GM18873 (cell line): ENCODE data around the gene IFNA17.
"Not testable (repeated sequence)": the region's sequence is repeated elsewhere in the genome, so short reads cannot be mapped to it uniquely, and the experiment has no call there.

Experiments
- ATAC-seq: cut with Tn5 transposase; IDR thresholded peaks from one replicate; pipeline ENCODE4 v1.9.1; 2021; ENCODE audit warnings: mild to moderate bottlenecking, moderate library complexity, moderate number of reproducible peaks; ENCODE audit not compliant: unreplicated experiment, low FRiP score

The IFNA17 gene

GRCh38 chr9:21212160-21212559 is 15.9 kb downstream of the IFNA17 start:
- ATAC-seq = not testable (repeated sequence)

GRCh38 chr9:21210782-21211181 is 17.2 kb downstream of the IFNA17 start:
- not testable (repeated sequence) for ATAC-seq

GRCh38 chr9:21210311-21210710 is 17.7 kb downstream of the IFNA17 start:
- ATAC-seq = no peak

- ATAC-seq = not testable (repeated sequence)
These were observed 21.0 kb downstream of the IFNA17 start, which contains the start of gene IFNA10 for GRCh38 chr9:21207043-21207442. Gene IFNA10, minus strand, starts transcription at chr9:21207143. Its CDS starts 46 bp downstream, at chr9:21207097.

DNA sequence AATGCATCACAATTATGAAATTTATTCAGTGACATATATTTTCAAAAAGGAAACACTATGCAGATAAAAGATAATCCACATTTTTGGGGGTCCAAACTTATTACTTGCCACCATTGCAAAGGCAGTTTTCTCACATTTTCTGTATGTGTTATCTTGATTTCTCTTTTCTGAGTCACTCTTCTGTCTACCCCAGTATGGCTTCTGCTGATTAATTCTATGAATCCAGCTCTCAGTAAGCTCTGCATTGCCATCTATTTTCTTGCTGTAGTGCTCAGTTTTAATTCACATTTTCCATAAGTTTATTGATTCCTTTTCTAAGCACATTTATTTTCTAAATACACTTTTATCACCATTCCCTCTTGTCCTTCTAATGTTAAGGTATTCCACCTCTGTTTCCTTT is 22.8 kb downstream of the IFNA17 start:
- no peak for ATAC-seq

DNA sequence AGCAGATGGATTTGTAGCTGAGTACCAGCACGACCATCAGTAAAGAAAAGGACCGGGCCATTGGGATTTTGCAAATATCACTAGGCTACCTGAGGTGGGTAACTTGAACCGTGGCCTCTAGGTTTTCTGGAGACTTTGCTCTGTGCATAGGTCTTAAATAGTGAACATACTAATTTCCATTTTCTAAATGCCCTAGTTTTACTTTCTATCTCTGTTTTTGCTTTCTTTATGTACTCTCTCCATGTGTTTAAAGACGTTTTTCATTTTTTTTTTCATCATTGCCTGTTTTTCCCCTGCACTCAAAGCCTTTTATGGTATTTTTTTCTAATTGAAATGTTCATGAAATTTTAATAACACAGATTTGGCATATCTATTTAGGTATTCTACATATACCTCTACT is 25.9 kb downstream of the IFNA17 start, which contains the start of gene IFNA7:
IFNA7 (minus strand) TSS at position 101 of the 400 bp plus-strand sequence; CDS start at position 61, 40 bp downstream.
- ATAC-seq = not testable (repeated sequence)

- ATAC-seq = peak; percentile 93
These were observed 32.9 kb downstream of the IFNA17 start for GRCh38 chr9:21194867-21195776.

DNA sequence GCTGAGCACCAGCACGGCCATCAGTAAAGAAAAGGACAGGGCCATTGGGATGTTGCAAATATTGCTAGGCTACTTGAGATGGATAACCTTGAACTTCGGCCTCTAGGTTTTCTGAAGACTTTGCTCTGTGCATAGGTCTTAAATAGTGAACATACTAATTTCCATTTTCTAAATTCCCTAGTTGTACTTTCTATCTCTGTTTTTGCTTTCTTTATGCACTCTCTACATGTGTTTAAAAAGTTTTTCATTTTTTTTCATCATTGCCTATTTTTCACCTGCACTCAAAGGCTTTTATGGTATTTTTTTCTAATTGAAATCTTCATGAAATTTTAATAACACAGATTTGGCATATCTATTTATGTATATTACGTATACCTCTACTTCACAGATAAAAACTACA is 40.5 kb downstream of the IFNA17 start, which contains the start of gene IFNA4:
IFNA4 (minus strand) TSS at position 101 of the 400 bp plus-strand sequence; CDS start at position 45, 56 bp downstream.
- ATAC-seq = not testable (repeated sequence)

DNA sequence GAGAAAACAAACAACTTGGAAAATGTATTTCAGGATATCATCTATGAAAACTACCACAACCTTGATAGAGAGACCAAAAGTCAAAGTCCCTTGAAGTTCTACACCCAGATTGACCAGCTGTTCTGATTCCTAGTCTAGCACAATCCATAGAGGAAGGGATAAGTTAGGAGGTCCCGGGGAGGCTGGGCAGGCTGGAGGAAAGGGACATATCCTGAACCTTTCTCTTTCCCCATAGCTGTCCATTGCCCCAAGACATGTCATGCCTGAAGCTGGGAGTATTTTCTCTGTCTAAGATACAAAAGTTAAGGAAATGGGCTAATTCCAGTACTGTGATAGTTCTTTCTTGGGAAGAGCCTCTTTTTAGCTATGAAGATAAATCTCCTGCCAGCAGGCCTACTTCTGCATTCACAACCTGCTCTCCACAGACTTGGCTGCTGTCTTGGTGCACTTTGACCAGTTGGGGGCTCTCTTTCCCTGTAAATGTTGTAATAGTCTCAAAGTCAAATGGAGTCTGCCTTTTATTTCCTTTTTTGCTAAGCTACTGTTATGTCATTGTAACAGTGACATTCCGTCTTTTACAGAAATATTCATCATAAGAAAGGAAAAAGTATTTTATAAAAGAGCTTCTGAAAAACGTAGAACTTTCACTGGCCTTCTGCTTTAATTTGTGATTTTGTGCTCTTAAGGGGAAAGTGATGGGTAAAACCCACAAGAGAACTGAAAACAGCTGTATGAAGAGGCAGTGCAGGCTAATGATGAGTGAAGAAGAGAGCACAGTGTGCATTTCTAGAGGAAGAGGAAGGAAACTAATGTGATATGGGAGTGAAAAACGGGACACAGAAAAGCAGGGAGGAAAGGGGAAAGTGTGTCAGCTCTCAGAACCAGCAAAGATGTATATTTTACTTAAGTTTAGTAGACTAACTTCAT is 44.9 kb downstream of the IFNA17 start:
- peak; percentile 69 for ATAC-seq
